Smooth muscle cell of the brain vasculature (primary cell): ENCODE measurements around the gene UNC5B.
"Not testable (repeated sequence)": the region's sequence is repeated elsewhere in the genome, so short reads cannot be mapped to it uniquely, and the experiment has no call there.

Source experiments
- DNase-seq: peaks from one replicate; pipeline ENCODE4 v3.0.0-alpha.2; 2012; ENCODE audit warnings: low read depth, low spot score

Gene UNC5B

DNA sequence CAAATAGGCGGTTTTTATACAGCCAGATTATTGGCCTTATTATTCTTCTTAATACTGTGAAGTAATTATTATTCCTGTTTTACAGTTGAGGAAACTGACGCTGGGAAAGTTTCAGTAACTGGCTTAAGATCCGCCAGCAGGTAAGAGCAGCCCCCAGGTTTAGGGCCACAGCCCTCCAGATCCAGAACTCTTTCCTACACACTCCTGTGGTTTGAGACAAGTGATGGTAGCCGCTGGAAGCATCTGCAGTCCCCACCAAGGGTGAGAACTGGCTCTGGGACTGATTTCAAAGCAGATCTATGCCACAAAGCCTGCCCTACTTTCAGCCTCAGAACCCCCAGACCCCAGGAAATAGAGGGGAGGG is 3.0 kb upstream of the UNC5B start:
- no peak for DNase-seq

DNA sequence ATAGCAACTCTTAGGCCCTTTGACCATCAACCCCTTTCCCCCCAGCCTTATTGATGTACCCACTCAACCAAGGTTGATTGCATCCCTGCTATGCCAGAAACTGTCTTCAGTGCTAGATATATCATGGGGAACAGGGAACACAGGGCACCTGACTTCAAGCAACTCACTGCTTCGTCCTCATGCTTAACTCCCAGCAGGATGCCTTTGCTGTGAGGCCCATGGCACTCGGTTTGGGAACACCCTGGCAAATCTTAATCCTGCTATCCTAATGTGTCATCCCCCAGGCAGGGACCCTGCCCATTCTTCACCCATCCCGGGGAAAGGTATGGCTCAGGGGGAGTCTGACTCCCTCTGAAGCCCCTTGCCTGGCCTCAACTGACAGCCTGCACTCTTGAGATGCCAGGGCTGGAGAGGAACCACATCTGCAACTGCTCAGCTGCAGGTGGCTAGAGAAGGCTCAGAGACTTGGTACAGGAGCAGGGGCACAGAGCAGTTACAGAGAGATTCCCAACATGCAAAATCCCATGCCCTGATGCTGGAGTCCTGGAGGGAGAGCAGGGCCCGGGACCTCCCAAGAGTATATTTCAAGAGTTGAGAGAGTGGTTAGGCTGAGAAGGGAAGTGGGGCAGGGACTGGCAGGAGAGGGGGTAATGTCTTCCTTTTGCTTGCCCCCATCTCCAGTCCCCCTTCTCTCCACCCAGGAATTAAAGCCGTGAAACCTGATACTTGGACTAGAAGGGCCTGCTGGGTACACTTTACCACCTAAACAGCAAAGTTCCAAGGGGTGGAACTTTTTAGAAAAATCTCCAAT is 2.4 kb upstream of the UNC5B start:
- DNase-seq, result no peak

DNA sequence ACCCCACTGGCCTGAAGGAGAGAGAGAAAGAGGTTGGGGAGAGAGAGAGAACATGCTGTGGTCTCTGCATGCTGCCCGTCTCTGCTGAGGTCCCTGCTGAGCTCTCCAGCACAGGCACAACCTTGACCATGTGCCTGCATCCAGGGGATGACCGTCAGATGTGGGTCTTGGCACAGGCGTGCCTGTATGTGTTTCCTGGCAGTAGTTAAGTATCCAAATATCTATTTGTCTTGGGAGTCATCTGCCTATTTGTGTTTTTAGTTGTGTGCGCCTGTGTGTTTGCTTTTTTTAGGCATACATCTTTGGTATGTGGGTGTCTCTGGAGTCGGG is 1.9 kb upstream of the UNC5B start:
- DNase-seq, result no peak

DNA sequence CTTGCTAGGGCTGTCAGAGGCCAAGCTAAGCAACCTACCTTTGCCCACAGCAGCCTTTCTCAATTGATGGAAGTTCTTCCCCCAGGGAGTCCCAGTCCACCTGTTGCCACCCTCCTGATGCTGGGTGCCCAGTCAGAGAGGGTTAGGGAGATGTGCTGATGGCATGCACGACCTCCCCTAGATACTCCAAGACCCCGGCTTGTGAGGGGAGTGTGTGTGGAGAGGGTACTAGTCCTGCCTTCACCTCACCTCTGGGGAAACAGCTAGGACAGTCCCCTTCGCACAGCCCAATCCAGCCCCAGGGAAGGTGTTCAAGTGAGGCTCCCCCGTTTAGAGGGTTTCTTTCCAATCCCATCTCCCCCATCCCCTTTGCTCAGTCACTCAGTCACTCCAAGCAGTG is 1.3 kb upstream of the UNC5B start:
- no peak for DNase-seq

DNA sequence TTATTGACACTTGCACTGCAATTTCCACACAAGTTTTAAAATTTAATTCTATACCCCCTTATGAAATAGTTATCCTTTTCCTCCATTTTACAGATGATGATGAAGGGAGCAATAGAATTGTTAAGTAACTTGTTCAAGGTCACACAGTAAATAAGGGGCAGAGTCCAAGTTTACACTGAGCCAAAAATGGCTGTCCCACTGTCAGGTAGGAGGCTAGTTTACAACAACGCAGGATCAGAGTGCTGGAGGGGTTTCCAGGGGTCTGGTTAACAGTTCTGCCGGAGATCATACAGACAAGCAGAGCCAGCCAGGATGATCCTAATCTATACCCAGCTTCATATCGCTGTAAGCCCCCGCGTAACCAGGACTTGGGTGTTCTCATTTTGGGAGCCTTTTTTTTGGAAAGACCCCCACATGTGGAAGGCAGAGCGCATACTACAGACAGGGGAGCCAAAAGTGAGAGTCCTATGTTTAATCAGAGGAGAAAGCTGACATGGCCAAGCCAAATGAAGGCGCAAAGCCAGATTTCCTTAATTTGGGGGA is 524 bp upstream of the UNC5B start:
- no peak for DNase-seq

DNA sequence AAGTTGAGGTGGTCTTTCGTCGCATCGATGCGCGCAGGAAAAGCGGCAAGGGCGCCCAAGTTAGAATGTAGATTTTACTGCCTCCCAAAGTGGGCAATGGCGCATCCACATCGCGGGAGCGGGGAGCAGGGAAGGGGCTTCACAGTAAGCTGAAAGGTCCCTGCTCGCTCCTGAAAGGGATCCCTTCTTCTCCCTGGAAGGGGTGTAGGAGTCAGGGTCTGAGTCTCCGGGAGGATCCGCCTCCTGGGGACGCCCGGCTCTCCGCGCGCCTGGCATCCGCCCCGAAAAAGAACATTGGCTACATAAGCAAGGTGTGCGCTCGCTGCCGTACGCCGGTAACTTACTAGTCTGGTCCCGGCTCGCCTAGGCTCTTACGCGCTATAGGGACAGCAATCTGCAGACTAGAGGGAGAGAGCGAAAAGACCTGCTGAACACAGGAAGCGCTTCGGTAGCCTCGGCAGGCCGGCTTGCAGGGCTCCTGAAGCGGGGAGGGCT is 804 bp downstream of the UNC5B start:
- peak; percentile 26 for DNase-seq

DNA sequence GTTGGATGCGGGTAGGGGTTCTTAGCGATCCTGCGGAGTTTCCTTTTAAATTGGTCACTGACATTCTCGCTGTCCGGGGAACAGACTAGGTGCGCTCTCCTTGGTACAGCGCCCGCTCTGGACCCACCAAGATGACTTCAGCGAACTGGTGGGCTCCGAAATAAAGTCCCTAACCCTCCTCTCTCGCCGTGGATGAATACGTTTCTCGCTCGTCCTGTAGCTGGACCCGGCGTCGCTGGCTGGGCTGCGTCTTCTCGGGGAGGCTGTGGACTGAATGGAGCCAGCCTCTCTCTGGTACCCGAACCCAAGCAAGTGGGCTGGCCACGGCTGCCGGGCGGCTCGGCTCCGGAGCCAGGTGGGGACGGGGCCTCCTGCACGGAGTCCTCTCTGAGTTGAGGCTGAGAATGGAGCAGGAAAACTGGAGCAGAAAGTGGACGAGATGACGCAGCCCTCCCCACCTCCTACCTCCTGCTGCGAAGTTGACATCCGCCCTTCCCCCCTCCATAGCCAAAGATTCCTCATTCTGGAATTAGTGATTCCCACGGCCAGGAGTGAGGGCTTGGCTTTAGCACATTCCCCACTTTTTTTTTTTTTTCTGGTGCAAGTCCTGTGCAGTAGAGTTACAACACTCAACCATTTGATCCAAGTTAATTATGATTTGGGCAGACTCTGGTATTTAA is 1.5 kb downstream of the UNC5B start:
- DNase-seq, result no peak

DNA sequence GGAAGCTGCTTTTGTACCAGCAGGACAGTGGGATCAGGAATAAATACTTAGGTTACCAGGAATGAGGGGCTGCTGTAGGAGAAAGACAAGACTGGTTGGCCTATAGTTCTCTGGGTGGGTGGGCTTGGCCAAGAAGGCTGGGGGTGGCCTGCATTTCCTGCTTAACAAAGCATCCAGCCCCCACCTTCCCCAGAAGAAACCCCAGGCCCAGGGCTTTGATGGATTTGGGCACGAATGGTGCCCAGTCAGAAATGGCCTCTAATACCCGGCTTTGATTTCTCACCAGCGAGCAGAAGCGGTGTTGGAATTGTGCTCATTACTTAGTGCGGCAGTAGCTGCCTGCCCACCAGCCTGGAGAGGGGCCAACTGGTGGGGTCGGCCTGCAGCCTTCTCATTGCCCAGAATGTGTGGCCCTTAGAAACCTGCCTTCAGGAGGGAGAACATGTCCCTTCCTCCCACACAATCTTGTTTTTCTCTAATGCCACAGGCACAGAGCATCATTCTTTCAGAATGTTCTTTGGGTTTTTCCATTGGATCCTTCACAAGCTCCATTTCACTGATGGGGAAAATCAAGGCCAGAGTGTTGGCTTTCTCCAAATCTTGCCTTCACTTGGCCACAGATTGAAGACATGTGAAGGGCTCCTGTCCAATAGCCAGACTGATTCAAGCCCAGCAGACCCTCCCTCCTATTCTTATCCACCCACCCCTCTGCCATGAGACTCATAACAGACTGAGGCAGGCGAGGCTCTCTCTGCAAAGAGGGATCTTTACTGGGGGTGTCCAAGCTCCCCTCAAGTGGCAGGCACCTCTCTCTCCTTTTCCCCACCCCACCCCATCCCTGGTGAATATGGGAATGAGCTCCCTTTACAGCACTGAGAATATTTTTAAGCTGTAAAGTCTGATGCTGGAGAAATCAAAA is 2.5 kb downstream of the UNC5B start:
- no peak for DNase-seq

DNA sequence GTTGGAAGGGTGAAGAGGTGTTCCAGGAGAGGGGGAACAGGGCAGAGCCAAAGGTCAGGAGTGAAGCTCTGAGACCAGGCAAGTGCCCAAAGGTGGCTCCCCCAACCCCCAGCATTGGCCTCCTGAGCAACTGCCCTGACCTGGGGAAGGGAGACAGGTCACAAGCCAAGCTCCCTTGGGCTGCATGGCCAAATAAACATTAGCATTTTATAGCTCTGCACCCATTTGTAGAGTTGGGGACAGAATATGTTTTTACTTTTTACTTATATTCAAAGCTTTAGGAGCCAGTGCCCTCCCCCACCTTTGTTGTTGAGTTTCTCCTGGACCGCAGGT is 4.0 kb downstream of the UNC5B start:
- DNase-seq, result no peak

DNA sequence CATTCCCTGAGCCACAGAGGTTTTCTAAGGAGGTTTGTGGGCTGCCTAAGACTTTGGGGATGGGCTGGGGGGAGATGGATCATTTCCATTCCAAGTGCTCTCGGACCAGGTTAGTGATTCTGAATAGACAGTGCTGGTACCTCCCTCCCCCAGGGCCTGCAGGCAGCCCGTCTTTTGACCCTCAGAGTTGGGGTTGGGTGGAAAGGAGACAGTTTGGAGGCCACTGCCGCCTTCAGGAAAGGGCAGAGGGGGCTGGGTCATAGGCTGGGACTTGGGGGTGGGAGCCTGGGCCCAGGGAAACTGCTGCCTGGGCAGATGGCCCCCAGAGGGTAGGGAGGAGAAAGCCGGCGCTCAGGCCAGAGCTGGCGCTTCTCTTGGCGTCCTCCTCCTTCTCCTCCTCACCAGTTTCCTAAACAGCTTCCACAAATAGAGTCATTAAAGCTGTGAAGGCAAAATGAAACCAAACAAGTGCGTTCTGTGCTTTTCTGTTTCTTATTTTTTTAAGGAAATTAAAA is 4.4 kb downstream of the UNC5B start:
- DNase-seq, result no peak

DNA sequence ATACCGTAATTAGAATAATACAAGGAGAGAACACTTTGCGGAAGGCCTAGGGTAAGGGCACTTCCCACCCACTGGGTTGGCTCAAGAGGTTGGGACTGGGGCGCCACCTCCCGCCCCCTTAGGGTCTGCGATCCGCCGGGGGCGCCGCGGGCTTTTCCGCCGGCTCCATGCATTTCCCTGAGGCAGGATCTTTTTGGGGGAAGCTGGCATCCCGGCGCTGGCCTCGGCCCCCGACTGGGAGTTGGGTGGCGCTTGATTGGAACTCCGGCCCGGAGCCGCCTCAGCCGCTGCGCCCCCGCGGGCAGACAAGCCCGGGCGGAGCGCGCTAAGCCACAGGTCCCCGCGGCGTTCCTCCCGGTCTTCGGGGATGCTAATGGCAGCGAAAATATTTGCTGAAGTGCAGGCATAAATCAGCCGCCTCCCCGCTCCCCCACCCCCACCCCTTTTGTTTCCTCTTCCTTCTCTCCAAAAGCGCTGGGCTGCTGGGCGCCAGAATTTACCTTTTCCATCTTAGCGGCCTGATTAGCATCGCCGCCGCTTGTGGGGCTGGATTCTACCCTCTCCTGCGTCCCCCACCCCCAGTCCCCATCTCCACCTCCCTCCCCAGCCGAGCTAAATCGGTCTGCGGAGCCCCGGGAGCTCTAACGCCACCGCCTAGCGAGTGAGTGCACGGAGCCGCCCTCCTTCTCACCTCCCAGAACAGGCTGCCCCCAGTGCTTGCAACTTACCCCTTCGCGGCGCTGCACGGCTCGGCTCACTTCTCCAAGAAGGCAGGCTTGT is 5.1 kb downstream of the UNC5B start:
- no peak for DNase-seq

DNA sequence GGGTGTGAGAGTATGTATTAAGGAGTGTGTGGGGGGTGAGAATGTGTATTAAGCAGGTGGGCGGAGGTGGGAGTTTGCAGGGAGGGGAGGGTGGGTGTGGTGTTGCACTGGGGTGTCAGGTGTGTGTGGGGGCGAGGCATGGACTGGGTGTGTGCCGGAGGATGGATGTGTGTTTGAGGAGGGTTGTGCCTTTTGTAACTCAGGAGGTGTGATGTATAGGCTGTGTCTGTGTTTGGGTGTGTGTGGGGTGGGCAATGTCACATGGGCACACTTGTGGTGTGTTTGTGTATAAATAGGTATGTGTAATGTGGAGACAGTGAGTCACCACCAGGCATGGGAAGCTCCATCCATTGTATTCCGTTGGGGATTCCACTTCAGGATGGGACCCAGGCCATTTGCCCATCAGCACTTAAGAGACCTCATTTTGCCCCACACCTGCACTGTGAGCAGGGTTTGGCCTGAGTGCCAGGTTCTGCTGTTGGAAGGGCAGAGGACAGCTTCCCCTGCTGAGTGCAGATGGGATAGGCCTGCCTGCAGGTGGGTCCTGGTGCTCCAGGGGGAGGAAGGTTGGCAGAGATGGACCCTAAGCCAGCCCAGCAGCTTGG is 5.8 kb downstream of the UNC5B start:
- DNase-seq, result no peak

DNA sequence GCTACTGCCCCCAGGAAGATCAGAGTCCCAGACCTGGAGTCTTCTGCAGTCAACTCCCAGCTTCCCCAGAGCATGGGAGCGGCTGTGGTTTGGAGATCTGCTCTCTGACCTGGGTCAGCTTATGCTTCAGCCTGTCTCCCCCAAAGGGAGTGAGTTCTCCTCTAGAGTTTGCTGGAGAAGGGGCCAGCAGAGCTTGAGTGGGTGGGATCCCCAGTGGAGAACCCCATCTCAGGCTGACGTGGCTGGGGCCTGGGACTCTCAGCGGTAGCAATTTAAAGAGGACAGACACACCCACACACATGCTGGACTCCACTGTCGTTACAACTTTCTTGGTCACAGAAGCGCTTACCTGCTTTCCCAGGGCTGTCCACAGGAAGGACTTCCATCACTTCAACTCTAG is 6.3 kb downstream of the UNC5B start:
- DNase-seq, result no peak

DNA sequence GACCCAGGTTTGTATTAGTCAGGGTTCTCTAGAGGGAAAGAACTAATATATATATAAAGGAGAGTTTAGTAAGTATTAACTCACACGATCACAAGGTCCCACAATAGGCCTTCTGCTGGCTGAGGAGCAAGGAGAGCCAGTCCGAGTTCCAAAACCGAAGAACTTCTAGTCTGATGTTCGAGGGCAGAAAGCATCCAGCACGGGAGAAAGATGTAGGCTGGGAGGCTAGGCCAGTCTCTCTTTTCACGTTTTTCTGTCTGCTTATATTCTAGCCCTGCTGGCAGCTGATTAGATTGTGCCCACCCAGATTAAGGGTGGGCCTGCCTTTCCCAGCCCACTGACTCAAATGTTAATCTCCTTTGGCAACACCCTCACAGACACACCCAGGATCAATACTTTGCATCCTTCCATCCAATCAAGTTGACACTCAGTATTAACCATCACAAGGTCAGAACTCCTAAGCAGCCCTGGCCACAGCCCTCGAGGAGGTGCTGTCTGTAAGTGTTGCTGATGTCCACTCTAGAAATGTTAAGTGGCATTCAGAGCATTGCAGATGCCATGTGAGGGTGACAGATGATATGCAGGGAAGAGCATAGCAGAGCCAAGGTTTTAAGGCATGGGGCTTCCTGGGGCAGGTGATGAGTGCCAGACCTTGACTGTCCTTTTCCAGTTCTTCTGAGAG is 7.0 kb downstream of the UNC5B start:
- not testable (repeated sequence) for DNase-seq

DNA sequence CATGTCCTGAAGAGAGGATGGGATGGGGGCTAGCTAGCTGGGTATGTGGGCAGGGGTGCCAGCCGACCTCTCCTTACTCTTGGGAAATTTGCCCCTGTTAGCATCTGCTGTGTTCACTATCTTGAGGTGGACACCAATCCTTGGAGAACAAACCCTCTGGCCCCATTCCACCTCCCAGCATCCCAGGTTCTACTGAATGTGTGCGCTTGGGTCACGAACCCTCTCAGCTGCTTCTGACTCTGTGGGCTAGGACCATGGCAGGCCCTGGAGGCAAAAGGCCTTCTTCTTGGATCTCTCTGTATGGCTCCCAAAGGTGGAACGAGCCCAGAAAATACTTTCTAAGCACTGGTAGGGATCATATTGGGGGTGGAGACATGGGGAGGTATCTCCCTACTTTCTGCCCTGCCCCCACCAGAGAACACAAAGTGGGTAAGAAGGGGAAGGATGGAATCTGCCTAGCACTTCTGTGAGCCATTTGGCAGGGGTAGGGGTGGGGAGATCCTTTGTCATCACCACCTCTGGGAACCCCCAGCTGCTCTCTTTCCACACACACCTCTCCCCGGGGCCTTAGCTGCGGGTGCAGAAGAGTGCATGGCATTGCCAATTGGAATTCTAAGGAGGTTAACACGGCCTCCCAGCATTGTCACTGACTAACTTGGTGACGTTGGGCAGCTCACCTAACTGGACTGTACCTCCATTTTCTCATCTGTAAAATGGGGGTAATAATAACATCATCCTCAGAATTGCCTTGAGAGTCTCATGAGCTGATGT is 7.7 kb downstream of the UNC5B start:
- DNase-seq, result no peak

DNA sequence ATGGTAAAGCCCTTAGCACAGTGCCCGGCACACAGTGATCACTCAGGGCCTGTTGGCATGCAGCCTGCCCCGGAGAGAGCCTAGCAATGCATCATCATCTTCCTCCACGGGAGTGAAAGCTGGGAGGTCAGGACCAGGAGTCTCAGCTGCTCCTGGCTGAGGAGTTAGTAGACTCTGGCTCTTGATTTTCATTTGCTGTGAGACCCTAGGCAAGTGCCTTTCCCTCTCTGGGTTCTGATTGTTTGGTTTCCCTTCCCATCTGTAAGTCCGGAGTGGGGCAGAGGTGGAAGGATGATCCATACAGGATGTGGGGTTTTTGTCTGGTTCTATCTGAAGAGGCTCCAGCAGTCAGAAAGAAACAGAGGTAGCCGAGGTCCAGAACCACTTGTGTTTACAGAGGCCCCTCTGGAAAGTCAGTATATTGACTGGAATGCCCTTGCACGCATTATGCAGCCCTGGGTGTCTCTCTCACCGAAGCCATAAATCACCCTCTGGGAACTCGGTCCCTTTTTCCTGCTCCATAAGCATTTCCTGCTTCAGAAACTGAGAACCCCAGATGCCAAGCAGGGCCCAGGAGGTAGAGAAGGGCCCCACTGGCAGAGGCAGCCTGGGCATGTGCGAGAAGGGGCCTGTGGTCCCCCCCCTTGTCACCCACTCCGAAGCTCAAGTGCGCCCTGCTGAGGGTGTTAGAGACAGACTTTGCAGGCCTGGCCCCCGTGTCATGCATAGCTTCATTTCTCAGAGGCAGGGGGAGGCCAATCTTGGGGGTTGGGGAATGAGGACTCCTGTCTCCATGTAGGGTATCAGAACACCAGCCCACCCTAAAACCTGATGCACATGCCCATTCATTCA is 8.5 kb downstream of the UNC5B start:
- DNase-seq, result no peak

DNA sequence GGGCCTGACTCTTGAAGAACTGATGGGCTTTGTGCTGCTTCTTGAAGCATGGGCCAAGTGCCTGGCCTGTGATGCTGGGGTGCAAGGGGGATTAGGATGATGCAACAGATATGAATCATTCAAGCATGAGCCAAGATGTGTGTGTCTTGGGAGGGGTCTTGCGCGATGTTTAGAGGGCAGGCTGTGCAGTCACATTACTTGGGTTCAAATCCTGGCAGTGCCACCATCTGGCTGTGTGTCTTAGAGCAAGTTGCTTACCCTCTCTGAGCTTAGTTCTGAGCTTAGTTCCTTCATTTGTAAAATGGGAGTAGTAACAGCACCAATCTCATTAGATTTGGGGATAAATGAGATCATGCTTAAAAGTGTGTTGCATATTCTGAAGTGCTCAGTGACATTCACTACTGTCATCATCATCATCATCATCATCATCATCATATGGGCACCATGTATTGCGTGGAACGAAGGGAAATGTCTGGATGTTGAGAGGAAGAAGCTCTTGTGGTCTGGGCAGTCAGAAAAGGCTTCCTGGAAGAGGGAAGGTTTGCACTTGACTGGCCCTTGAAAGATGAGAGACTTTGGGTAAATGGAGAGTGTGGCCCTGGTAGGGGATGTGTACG is 9.3 kb downstream of the UNC5B start:
- DNase-seq, result no peak
